SU-DHL-6 (cell line): ENCODE data around the gene SMOC2.
"Not testable (repeated sequence)": the region's sequence is repeated elsewhere in the genome, so short reads cannot be mapped to it uniquely, and the experiment has no call there.

Experiments used
- H2AFZ ChIP-seq: fragments of 200-600 bp; sonication (generic); 2 replicates; pipeline ENCODE4 v1.6.1; 2014; ENCODE audit warnings: low read depth, mild to moderate bottlenecking, moderate library complexity, mixed read lengths, antibody characterized with exemption, low read length; ENCODE audit not compliant: severe bottlenecking
- H3F3A ChIP-seq: fragments of 200-600 bp; shearing (Covaris generic); 2 replicates; pipeline ENCODE4 v1.6.0; 2016; ENCODE audit warnings: antibody characterized with exemption, mild to moderate bottlenecking; ENCODE audit not compliant: insufficient read depth
- H3K27ac ChIP-seq: fragments of 200-600 bp; sonication (generic); 2 replicates; pipeline ENCODE4 v1.5.1; 2016; ENCODE audit warnings: low read depth, mild to moderate bottlenecking, low read length, moderate library complexity, mixed read lengths
- H3K27me3 ChIP-seq: fragments of 200-600 bp; sonication (generic), shearing (Covaris generic); 2 replicates; pipeline ENCODE4 v1.6.0; 2014; ENCODE audit warnings: mild to moderate bottlenecking, low read length
- H3K36me3 ChIP-seq: fragments of 200-600 bp; sonication (generic); 2 replicates; pipeline ENCODE4 v1.6.1; 2014; ENCODE audit warnings: mild to moderate bottlenecking, low read length, mixed read lengths
- H3K4me2 ChIP-seq: fragments of 300-600, 200-600 bp; shearing (Covaris generic), sonication (generic); 2 replicates; pipeline ENCODE4 v1.6.0; 2014; ENCODE audit warnings: low read length, low read depth, mild to moderate bottlenecking; ENCODE audit not compliant: poor library complexity, severe bottlenecking
- H3K4me3 ChIP-seq: fragments of 200-600 bp; sonication (generic); 2 replicates; pipeline ENCODE4 v1.5.1; 2014; ENCODE audit warnings: antibody characterized with exemption, low read length, mild to moderate bottlenecking, mixed read lengths; ENCODE audit not compliant: insufficient read depth, poor library complexity, severe bottlenecking
- H3K79me2 ChIP-seq: fragments of 200-600 bp; sonication (generic); 2 replicates; pipeline ENCODE4 v1.6.1; 2014; ENCODE audit warnings: mild to moderate bottlenecking, low read length, moderate library complexity; ENCODE audit not compliant: insufficient read depth
- H3K9ac ChIP-seq: fragments of 200-600 bp; sonication (generic); 2 replicates; pipeline ENCODE4 v1.7.0; 2014; ENCODE audit warnings: mild to moderate bottlenecking, low read length
- H3K9me2 ChIP-seq: fragments of 200-600 bp; sonication (generic); replicated peaks from 2 replicates; pipeline ENCODE4 v1.6.1; 2014; ENCODE audit warnings: low read length; ENCODE audit not compliant: insufficient read depth
- H3K9me3 ChIP-seq: fragments of 200-600 bp; sonication (generic); 2 replicates; pipeline ENCODE4 v1.6.1; 2014; ENCODE audit warnings: low read length, mixed read lengths; ENCODE audit not compliant: insufficient read depth
- H4K20me1 ChIP-seq: fragments of 200-600 bp; sonication (generic); 2 replicates; pipeline ENCODE4 v1.6.1; 2014; ENCODE audit warnings: low read depth, mild to moderate bottlenecking, antibody characterized with exemption, low read length, moderate library complexity, mixed read lengths
- EZH2phosphoT487 ChIP-seq: fragments of 200-600 bp; sonication (generic), shearing (Covaris generic); conservative IDR thresholded peaks from 2 replicates; pipeline ENCODE4 v1.6.1; 2018; ENCODE audit warnings: mild to moderate bottlenecking, antibody characterized with exemption, low read length, moderate library complexity, mixed read lengths
- TF ChIP-seq, protein P1 (sequence below): fragments of 200-600 bp; sonication (generic); IDR thresholded peaks from one replicate; pipeline ENCODE4 v1.5.1; 2017; ENCODE audit warnings: antibody characterized with exemption, mild to moderate bottlenecking, low read length, moderate library complexity; ENCODE audit not compliant: insufficient read depth, poor library complexity, severe bottlenecking

Gene SMOC2

DNA sequence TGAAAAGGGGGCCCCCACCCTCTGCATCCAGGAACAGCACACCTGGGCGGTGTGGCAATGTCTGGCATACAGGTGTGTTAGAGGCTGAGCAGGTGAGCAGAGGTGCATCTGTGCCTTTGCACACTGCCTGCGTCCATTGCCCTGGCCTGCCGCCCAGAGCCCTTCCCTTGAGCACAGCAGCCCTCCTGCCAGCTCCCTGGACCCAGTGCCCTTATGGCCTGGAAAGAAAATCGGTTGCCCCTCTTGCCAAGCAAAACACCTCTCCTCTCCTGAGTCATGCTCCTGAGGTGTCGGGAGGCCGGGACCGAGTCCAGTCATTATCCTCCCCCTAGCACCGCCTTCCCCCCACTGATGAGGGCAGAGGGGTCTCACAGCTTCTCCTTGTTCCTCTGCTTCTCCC lies 259.9 kb downstream of the SMOC2 start:
- Histone ChIP-seq H3K36me3 (no peaks in the 10 kb centered on the region), H2AFZ (no peak overlapping the region), H3F3A (no peaks in the 10 kb centered on the region), H3K9me2 (no peaks in the 10 kb centered on the region), H3K27ac (no peak overlapping the region), H3K9ac (no peak overlapping the region), H3K27me3 (no peaks in the 10 kb centered on the region), H3K4me3 (no peak overlapping the region), H3K79me2 (no peaks in the 10 kb centered on the region), H3K9me3 (no peaks in the 10 kb centered on the region), H4K20me1 (no peaks in the 10 kb centered on the region), H3K4me2 (no peak overlapping the region)
- TF ChIP-seq EZH2phosphoT487: no peak
- TF ChIP-seq, protein P1, sequence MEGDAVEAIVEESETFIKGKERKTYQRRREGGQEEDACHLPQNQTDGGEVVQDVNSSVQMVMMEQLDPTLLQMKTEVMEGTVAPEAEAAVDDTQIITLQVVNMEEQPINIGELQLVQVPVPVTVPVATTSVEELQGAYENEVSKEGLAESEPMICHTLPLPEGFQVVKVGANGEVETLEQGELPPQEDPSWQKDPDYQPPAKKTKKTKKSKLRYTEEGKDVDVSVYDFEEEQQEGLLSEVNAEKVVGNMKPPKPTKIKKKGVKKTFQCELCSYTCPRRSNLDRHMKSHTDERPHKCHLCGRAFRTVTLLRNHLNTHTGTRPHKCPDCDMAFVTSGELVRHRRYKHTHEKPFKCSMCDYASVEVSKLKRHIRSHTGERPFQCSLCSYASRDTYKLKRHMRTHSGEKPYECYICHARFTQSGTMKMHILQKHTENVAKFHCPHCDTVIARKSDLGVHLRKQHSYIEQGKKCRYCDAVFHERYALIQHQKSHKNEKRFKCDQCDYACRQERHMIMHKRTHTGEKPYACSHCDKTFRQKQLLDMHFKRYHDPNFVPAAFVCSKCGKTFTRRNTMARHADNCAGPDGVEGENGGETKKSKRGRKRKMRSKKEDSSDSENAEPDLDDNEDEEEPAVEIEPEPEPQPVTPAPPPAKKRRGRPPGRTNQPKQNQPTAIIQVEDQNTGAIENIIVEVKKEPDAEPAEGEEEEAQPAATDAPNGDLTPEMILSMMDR: no peak

DNA sequence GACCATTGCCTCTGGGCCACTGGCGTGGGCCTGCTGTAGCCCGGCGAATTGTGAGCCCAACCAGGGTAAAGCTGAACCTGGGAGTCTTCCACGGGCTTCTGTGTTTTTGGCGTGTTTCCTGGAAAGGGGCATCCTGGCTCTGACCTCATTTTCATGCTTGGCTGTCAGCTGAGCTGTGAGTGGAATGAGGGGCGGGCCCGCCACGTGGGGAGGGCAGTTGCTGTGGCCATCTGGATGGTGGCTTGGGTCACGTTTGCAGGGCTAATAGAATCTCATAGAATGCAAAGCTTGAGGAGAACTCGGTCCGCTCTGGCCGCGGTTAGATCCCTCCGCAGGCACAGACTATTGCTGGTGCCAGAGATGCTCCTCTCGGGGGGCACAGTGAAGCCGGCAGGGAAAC lies 263.0 kb downstream of the SMOC2 start:
- H3K4me2 ChIP-seq: no peak overlapping the region
- no peaks in the 10 kb centered on the region for H3K27me3 ChIP-seq
- H3K9ac ChIP-seq: no peak overlapping the region
- no peaks in the 10 kb centered on the region for H3F3A ChIP-seq
- no peaks in the 10 kb centered on the region for H3K79me2 ChIP-seq
- no peaks in the 10 kb centered on the region for H3K9me2 ChIP-seq
- no peaks in the 10 kb centered on the region for H3K36me3 ChIP-seq
- no peaks in the 10 kb centered on the region for H4K20me1 ChIP-seq
- no peaks in the 10 kb centered on the region for H3K9me3 ChIP-seq
- H3K27ac ChIP-seq: no peak overlapping the region
- no peak overlapping the region for H3K4me3 ChIP-seq
- TF ChIP-seq, protein P1: no peak
- no peak for TF ChIP-seq EZH2phosphoT487
- no peak overlapping the region for H2AFZ ChIP-seq

DNA sequence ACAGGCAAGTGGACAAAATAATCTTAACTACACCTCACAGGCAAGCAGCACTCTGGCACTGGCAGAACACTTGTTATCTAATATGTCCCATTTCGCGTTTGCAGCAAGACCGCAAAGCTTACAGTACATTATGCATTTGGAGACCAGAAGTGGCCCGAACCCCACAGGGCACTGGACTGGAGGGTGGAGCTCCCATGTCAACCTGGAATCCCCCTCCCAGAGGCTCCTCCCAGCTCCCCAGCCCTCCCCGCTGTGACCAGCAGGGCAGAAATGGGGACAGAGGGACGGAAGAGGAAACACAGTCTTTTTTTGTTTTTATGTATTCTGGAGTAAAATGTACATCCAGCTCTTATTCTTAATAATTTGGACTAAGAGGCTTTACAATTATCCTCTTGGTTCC lies 263.7 kb downstream of the SMOC2 start:
- TF ChIP-seq, protein P1: no peak
- TF ChIP-seq EZH2phosphoT487: no peak
- H3K4me3 ChIP-seq: no peak overlapping the region
- no peaks in the 10 kb centered on the region for H3K9me3 ChIP-seq
- H3K27me3 ChIP-seq: no peaks in the 10 kb centered on the region
- no peaks in the 10 kb centered on the region for H4K20me1 ChIP-seq
- H3K9me2 ChIP-seq: no peaks in the 10 kb centered on the region
- H3K36me3 ChIP-seq: no peaks in the 10 kb centered on the region
- H3K9ac ChIP-seq: no peak overlapping the region
- H3K79me2 ChIP-seq: no peaks in the 10 kb centered on the region
- H3F3A ChIP-seq: no peaks in the 10 kb centered on the region
- no peak overlapping the region for H3K27ac ChIP-seq
- no peak overlapping the region for H3K4me2 ChIP-seq
- no peak overlapping the region for H2AFZ ChIP-seq

DNA sequence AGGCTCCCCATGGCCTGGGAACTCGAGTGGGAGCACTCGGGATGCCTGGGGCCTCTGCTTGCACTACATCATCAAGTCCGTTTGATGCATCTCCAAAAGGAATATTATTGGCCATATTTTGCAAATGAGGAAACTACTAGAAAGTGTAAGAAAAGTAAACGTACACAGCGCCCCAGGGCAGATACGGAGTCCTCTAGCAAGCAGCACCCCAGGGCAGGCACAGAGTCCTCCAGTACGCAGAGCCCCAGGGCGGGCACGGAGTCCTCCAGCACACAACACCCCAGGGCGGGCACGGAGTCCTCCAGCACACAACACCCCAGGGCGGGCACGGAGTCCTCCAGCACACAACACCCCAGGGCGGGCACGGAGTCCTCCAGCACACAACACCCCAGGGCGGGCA lies 264.3 kb downstream of the SMOC2 start:
- not testable (repeated sequence) for H3K9me2 ChIP-seq, H3K27me3 ChIP-seq, H3K4me2 ChIP-seq, H3K4me3 ChIP-seq, H3F3A ChIP-seq, H3K9ac ChIP-seq, H3K36me3 ChIP-seq, H2AFZ ChIP-seq, H4K20me1 ChIP-seq, H3K79me2 ChIP-seq, H3K27ac ChIP-seq, H3K9me3 ChIP-seq
